ENCODE data around the gene FMNL3.

DNA sequence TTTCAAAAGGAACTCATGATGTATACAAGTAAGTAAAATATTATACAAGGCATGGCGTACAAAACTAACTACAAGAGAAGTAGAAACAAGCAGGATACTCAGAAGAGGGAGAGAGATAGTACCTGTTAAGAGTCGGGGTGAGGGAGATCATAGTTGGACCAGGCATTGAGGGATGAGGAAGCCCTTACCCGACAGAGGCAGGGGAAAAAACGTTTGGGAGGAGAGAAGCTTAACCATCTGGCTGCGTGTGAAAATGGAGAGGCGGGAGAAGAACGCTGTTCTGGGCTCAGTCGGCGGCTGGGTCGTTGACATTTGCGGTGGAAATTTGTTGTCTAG is 575 bp upstream of the FMNL3 start:
- TF ChIP-seq YY1 (IDR thresholded peaks at IDR 0.05; ENCODE audit: low read depth), result no peak
- no peak for TF ChIP-seq TAF1 (IDR thresholded peaks at IDR 0.05; ENCODE audit: low read depth)
- no peak for TF ChIP-seq USF1 (IDR thresholded peaks at IDR 0.05)
- TF ChIP-seq, protein P1, sequence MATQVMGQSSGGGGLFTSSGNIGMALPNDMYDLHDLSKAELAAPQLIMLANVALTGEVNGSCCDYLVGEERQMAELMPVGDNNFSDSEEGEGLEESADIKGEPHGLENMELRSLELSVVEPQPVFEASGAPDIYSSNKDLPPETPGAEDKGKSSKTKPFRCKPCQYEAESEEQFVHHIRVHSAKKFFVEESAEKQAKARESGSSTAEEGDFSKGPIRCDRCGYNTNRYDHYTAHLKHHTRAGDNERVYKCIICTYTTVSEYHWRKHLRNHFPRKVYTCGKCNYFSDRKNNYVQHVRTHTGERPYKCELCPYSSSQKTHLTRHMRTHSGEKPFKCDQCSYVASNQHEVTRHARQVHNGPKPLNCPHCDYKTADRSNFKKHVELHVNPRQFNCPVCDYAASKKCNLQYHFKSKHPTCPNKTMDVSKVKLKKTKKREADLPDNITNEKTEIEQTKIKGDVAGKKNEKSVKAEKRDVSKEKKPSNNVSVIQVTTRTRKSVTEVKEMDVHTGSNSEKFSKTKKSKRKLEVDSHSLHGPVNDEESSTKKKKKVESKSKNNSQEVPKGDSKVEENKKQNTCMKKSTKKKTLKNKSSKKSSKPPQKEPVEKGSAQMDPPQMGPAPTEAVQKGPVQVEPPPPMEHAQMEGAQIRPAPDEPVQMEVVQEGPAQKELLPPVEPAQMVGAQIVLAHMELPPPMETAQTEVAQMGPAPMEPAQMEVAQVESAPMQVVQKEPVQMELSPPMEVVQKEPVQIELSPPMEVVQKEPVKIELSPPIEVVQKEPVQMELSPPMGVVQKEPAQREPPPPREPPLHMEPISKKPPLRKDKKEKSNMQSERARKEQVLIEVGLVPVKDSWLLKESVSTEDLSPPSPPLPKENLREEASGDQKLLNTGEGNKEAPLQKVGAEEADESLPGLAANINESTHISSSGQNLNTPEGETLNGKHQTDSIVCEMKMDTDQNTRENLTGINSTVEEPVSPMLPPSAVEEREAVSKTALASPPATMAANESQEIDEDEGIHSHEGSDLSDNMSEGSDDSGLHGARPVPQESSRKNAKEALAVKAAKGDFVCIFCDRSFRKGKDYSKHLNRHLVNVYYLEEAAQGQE (IDR thresholded peaks at IDR 0.05; ENCODE audit: low read depth), result no peak
- no peak for TF ChIP-seq ZBTB7A (IDR thresholded peaks at IDR 0.05; ENCODE audit: low read depth)
- TF ChIP-seq EP300 (IDR thresholded peaks at IDR 0.05; ENCODE audit: borderline replicate concordance), result no peak
- no peak for TF ChIP-seq CEBPB (IDR thresholded peaks at IDR 0.05)

Data from Ishikawa (cell line).